GM12892 (cell line): ENCODE data around the gene ZNF334.

Experiments
- DNase-seq: peaks from one replicate; pipeline ENCODE4 v3.0.0; 2011; ENCODE audit not compliant: insufficient read length
- FAIRE-seq: peaks from 2 replicates; lab custom pipeline; 2011; peaks lifted over from hg19 to GRCh38; lab: Jason Lieb, UNC
- POLR2A ChIP-seq: IDR thresholded peaks from 2 replicates; pipeline ENCODE4 v1.6.1; 2011; ENCODE audit warnings: low read depth, low read length, control low read depth
- POLR2AphosphoS5 ChIP-seq: IDR thresholded peaks from 2 replicates; pipeline ENCODE4 v1.6.1; 2011; ENCODE audit warnings: low read depth, low read length, control low read depth
- TAF1 ChIP-seq: IDR thresholded peaks from 2 replicates; pipeline ENCODE4 v1.6.1; 2011; ENCODE audit warnings: low read depth, mild to moderate bottlenecking, control low read depth, low read length, borderline replicate concordance

The ZNF334 gene

DNA sequence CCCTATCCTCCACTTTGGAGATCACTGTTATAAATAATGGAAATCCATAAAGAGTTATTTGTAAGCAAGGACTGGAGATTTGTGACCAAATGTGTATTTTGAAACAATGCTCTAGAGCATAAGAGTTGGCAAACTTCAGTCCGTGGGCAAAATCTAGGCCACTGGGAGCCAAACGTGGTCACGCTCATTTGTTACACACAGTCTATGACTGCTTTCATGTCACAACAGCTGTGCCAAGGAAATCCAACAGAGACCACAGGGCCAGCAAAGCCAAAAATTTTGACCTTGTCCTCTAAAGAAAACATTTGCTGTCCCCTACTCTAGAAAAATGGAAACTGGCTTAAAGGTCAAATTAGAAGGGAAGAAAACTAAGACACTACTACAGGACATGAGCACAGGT is 7.9 kb downstream of the ZNF334 start:
- DNase-seq: no peak
- no peak for FAIRE-seq
- no peak for TF ChIP-seq POLR2AphosphoS5
- no peak for TF ChIP-seq POLR2A
- no peak for TF ChIP-seq TAF1

GRCh38 chr20:46501961-46502360 is 11.4 kb downstream of the ZNF334 start:
- TF ChIP-seq TAF1 (no peak), POLR2A (no peak), POLR2AphosphoS5 (no peak)
- FAIRE-seq: no peak
- no peak for DNase-seq

DNA sequence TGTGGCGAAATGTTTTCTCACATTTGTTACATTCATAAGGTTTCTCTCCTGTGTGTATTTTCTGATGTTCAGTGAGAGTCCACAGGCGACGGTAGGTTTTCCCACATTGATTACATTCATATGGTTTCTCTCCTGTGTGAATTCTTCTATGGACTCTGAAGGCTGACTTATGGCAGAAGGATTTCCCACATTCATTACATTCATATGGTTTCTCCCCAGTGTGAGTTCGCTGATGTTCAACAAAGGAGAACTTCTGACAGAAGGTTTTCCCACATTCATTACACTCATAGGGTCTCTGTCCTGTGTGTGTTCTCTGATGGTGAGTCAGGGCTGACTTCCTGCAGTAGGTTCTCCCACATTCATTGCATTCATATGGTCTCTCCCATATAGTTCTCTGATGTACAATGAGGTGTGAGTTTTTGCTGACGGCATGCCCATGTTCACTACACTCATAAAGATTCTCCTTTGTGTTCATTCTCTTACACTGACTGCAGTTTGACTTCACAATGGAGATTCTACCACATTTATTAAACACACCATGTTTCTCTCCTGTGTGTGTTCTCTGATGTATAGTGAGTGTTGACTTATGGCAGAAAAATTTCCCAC is 11.9 kb downstream of the ZNF334 start:
- no peak for FAIRE-seq
- TF ChIP-seq POLR2A: no peak
- no peak for TF ChIP-seq POLR2AphosphoS5
- no peak for TF ChIP-seq TAF1
- no peak for DNase-seq

DNA sequence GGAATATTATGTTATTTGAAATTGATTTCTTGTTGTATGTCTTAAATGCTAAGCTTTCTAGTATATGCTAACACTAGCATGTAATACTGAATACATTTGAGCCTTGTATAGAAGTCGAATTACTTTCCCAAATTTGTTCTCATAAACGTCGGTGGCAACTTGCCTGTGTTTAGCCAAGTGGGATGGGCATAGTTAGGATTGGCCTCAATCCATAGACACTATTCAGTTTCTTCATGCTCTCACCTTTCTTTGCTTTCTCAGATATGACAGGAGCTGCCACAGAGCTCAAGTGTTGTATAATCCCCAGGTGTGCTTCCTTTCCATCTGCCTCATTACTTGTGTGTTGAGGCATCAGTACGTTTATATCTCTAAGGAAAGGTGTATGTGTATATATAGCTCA is 19.3 kb downstream of the ZNF334 start:
- FAIRE-seq: no peak
- DNase-seq: no peak
- TF ChIP-seq POLR2A (no peak), POLR2AphosphoS5 (no peak), TAF1 (no peak)

GRCh38 chr20:46491354-46491753 is 22.0 kb downstream of the ZNF334 start:
- no peak for FAIRE-seq
- no peak for TF ChIP-seq TAF1
- TF ChIP-seq POLR2A: no peak
- no peak for TF ChIP-seq POLR2AphosphoS5
- no peak for DNase-seq

GRCh38 chr20:46488451-46488850 is 24.9 kb downstream of the ZNF334 start:
- no peak for TF ChIP-seq POLR2A
- TF ChIP-seq POLR2AphosphoS5: no peak
- TF ChIP-seq TAF1: no peak
- FAIRE-seq: no peak
- DNase-seq: no peak

DNA sequence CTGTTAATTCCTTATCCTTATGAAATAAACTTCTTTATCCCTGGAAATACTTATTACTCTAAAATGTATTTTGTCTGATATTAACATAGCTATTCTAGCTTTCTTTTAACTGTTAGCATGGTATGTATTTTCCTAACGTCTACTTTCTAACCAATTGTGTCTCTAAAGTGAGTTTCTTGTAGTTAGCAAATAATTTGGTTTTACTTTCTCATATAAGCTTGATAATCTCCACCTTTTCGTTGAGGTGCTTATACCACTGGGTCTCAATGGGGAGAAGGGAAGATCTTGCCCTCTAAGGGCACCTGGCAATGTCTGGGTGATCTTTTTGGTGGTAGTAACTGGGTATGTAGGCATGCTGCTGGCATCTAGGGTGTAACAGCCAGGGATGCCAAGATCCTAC is 25.7 kb downstream of the ZNF334 start:
- DNase-seq: no peak
- no peak for FAIRE-seq
- TF ChIP-seq POLR2A (no peak), TAF1 (no peak), POLR2AphosphoS5 (no peak)

GRCh38 chr20:46485431-46485830 is 27.9 kb downstream of the ZNF334 start:
- TF ChIP-seq TAF1: no peak
- TF ChIP-seq POLR2A: no peak
- no peak for TF ChIP-seq POLR2AphosphoS5
- no peak for DNase-seq
- FAIRE-seq: no peak

DNA sequence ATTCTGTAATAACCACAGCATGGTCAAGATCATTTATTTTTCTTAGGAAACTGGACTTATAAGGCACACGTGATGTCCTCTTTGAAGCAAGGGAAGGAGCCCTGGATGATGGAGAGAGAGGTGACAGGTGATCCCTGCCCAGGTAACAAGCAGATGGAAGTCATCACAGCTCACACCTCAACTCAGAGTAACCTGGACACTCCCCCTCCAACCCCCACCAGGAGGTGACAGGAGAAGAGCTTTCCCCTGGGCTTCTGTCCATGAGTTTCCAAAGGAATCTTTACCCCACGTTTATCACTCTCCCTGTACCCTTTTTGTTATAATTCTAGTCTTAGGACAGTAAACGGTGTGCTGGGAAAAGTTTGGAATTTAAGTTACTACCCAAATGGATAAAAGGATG is 28.4 kb downstream of the ZNF334 start:
- TF ChIP-seq POLR2A (no peak), TAF1 (no peak), POLR2AphosphoS5 (no peak)
- FAIRE-seq (no peak), DNase-seq (no peak)

GRCh38 chr20:46483879-46484278 is 29.5 kb downstream of the ZNF334 start:
- FAIRE-seq: no peak
- TF ChIP-seq TAF1: no peak

GRCh38 chr20:46482864-46483263 is 30.5 kb downstream of the ZNF334 start:
- FAIRE-seq: no peak
- TF ChIP-seq POLR2A (no peak), TAF1 (no peak), POLR2AphosphoS5 (no peak)
- DNase-seq: no peak

More at GRCh38 chr20:46483879-46484278, 29.5 kb downstream of the ZNF334 start:
- no peak for DNase-seq

GRCh38 chr20:46477640-46478039 is 35.7 kb downstream of the ZNF334 start:
- FAIRE-seq (no peak), DNase-seq (no peak)
- TF ChIP-seq POLR2AphosphoS5 (no peak), POLR2A (no peak), TAF1 (no peak)

DNA sequence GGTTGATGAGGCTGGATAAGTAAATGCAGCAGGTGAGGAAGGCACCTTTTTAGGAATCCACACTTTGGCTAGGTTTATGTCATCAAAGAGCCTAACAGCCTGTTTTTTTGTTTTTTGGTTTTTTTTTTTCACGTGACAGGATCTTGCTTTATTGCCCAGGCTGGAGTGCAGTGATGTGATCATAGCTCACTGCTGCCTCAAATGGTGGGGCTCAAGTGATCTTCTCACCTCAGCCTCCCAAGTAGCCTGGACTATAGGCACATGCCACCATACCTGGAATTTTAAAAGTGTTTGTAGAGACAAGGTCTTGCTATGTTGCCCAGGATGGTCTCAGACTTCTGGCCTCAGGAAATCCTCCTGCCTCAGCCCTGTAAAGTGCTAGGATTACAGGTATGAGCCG is 36.1 kb downstream of the ZNF334 start:
- FAIRE-seq (no peak), DNase-seq (no peak)
- TF ChIP-seq TAF1 (no peak), POLR2A (no peak), POLR2AphosphoS5 (no peak)
